ENCODE results near the gene SH3GL1. TPM values are rescaled to one million over a fixed set of nuclear protein-coding genes. Genes with fewer than 3 reads are reported as not detected.
A peak's percentile ranks its signal among the peaks of the same experiment; 100 is the strongest.

The SH3GL1 gene
- total RNA-seq, 1 donor = 83.2 TPM

DNA sequence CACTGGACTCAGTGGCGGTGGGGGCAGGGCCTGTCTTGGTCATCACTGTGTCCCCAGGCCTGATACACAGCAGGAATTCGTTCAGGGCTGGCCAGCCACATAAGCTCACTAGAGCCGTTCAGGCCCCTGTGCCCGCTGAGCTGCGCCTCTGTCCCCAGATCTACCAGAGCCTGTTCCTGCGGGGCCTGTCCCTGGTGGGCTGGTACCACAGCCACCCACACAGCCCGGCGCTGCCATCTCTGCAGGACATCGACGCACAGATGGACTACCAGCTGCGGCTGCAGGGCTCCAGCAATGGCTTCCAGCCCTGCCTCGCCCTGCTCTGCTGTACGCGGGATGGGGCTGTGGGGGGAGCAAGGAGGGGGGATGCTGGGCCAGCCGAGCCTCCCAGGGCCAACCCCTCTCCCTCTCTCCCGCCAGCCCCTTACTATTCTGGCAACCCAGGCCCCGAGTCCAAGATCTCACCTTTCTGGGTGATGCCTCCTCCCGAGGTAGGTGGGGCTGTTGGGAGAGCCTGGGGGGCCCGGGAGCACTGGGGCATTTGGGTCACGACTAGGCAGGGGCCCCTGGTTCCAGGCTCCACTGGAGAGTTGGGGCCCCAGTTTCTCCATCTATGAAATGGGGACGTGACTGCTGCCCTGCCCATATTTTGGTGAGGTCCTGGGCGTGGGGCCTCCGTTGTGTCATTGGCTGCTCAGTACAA lies 43.1 kb downstream of the SH3GL1 start:
- peaks cover 30% of the 10 kb centered on the region for H3K36me3 ChIP-seq (ENCODE audit: insufficient read depth, low read length)
- H3K79me2 ChIP-seq (ENCODE audit: insufficient read depth, low read length) = no peaks in the 10 kb centered on the region
- H3K4me1 ChIP-seq (ENCODE audit: insufficient read depth, low read length) = no peaks in the 10 kb centered on the region
- H2AFZ ChIP-seq (ENCODE audit: low read length) = no peak overlapping the region
- H3K4me3 ChIP-seq (ENCODE audit: insufficient read depth, low read length) = no peak overlapping the region
- H3K27ac ChIP-seq (ENCODE audit: low read depth, low read length) = no peak overlapping the region
- TF ChIP-seq CTCF (IDR thresholded peaks at IDR 0.05; ENCODE audit: extremely low read depth, low read depth, low read length) = no peak
- H3K9me3 ChIP-seq (ENCODE audit: low read depth, low read length) = no peaks in the 10 kb centered on the region
- H4K20me1 ChIP-seq (ENCODE audit: insufficient read depth, low read length) = peaks cover 15% of the 10 kb centered on the region
- DNase-seq (ENCODE audit: insufficient read length, low spot score, missing footprints) = peak; percentile 84
- no peaks in the 10 kb centered on the region for H3K27me3 ChIP-seq (ENCODE audit: insufficient read depth, low read length)
- H3K4me2 ChIP-seq (ENCODE audit: insufficient read depth, low read length) = no peak overlapping the region

DNA sequence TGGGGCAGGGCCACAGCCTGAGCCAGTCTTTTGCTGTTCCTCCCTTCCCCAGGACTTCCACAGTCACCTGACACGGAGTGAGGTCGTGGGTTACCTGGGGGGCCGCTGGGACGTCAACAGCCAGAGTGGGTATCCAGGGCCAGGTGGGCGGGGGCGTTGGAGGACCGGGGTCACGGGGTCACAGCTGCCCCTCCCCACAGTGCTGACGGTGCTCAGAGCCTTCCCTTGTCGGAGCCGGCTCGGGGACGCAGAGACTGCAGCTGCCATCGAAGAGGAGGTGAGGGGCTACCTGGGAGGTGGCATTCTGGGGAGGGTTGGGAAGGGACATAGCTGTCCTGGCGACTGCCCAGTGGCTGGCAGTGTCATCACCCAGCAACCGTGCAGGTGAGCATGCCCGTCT lies 45.5 kb downstream of the SH3GL1 start:
- no peak for TF ChIP-seq CTCF (IDR thresholded peaks at IDR 0.05; ENCODE audit: extremely low read depth, low read depth, low read length)
- H3K9me3 ChIP-seq (ENCODE audit: low read depth, low read length) = no peaks in the 10 kb centered on the region
- no peaks in the 10 kb centered on the region for H3K4me1 ChIP-seq (ENCODE audit: insufficient read depth, low read length)
- peak; percentile 41 for DNase-seq (ENCODE audit: insufficient read length, low spot score, missing footprints)
- no peak overlapping the region for H3K27ac ChIP-seq (ENCODE audit: low read depth, low read length)
- peaks cover under 1% of the 10 kb centered on the region for H4K20me1 ChIP-seq (ENCODE audit: insufficient read depth, low read length)
- no peak overlapping the region for H3K4me2 ChIP-seq (ENCODE audit: insufficient read depth, low read length)
- H2AFZ ChIP-seq (ENCODE audit: low read length) = no peak overlapping the region
- H3K36me3 ChIP-seq (ENCODE audit: insufficient read depth, low read length) = peaks cover 13% of the 10 kb centered on the region
- H3K79me2 ChIP-seq (ENCODE audit: insufficient read depth, low read length) = no peaks in the 10 kb centered on the region
- H3K27me3 ChIP-seq (ENCODE audit: insufficient read depth, low read length) = no peaks in the 10 kb centered on the region
- H3K4me3 ChIP-seq (ENCODE audit: insufficient read depth, low read length) = no peak overlapping the region

DNA sequence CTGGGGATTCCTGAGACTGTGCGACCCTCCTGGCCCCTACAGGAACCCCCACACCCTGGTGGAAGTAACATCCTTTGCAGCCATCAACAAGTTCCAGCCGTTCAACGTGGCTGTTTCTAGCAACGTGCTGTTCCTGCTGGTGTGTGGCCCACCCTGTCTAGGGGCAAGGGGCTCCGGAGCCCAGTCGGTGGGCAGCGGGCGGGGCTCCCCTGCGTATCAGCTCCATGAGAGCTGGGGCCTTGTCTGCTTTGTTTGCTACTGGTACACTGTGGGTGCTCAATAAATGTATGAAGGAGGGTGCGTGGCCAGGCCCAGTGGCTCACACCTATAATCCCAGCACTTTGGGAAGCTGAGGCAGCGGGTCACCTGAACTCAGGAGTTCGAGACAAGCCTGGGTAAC lies 46.1 kb downstream of the SH3GL1 start:
- Histone ChIP-seq H3K4me1 (ENCODE audit: insufficient read depth, low read length) (no peaks in the 10 kb centered on the region), H3K9me3 (ENCODE audit: low read depth, low read length) (no peaks in the 10 kb centered on the region)
- DNase-seq (ENCODE audit: insufficient read length, low spot score, missing footprints) = no peak

More for the DNA sequence above, 46.1 kb downstream of the SH3GL1 start:
- no peaks in the 10 kb centered on the region for H3K27me3 ChIP-seq (ENCODE audit: insufficient read depth, low read length)
- H3K36me3 ChIP-seq (ENCODE audit: insufficient read depth, low read length) = peaks cover 8% of the 10 kb centered on the region
- no peak overlapping the region for H3K4me2 ChIP-seq (ENCODE audit: insufficient read depth, low read length)
- H3K27ac ChIP-seq (ENCODE audit: low read depth, low read length) = no peak overlapping the region
- no peak overlapping the region for H2AFZ ChIP-seq (ENCODE audit: low read length)
- no peak for TF ChIP-seq CTCF (IDR thresholded peaks at IDR 0.05; ENCODE audit: extremely low read depth, low read depth, low read length)
- H3K79me2 ChIP-seq (ENCODE audit: insufficient read depth, low read length) = no peaks in the 10 kb centered on the region
- no peaks in the 10 kb centered on the region for H4K20me1 ChIP-seq (ENCODE audit: insufficient read depth, low read length)
- H3K4me3 ChIP-seq (ENCODE audit: insufficient read depth, low read length) = no peak overlapping the region
